Heart left ventricle (tissue), 16 donors: ENCODE measurements around the gene LPP. TPM values are rescaled to one million over a fixed set of nuclear protein-coding genes. Genes with fewer than 3 reads are reported as not detected.
A peak's percentile ranks its signal among the peaks of the same experiment; 100 is the strongest.

Experiments
- ATAC-seq, 4 donors: fragments of 200-7000 bp; cut with Tn5 transposase; one replicate each; pipeline ENCODE4 v1.9.1; 2020 to 2022; ENCODE audit warnings: moderate library complexity in 4 of 4, mild to moderate bottlenecking in 3 of 4, moderate number of reproducible peaks in 1 of 4
- DNase-seq, 5 donors: peaks; one replicate each; pipeline ENCODE4 v3.0.0-alpha.2; 2020
- H3K27ac ChIP-seq, 12 donors: fragments of 200-600 bp; sonication (generic) in 4 of 12; one replicate each; pipeline versions ENCODE4 v1.5.0 to v1.8.0; 2016 to 2022; ENCODE audit warnings: mild to moderate bottlenecking in 2 of 12
- H3K27me3 ChIP-seq, 9 donors: fragments of 200-600 bp; sonication (generic) in 2 of 9; one replicate each; pipeline versions ENCODE4 v1.5.1 to v1.8.0; 2016 to 2022; ENCODE audit warnings: mild to moderate bottlenecking in 3 of 9
- H3K36me3 ChIP-seq, 9 donors: fragments of 200-600 bp; sonication (generic) in 2 of 9; one replicate each; pipeline versions ENCODE4 v1.5.0 to v1.8.0; 2018 to 2022; ENCODE audit warnings: mild to moderate bottlenecking in 2 of 9
- H3K4me1 ChIP-seq, 12 donors: fragments of 200-600 bp; sonication (generic) in 4 of 12; one replicate each; pipeline versions ENCODE4 v1.5.0 to v1.8.0; 2016 to 2022; ENCODE audit warnings: mild to moderate bottlenecking in 3 of 12
- H3K4me3 ChIP-seq, 12 donors: fragments of 200-600 bp; sonication (generic) in 4 of 12; one replicate each; pipeline versions ENCODE4 v1.5.0 to v1.8.0; 2017 to 2022; ENCODE audit warnings: mild to moderate bottlenecking in 9 of 12, moderate library complexity in 4 of 12
- H3K9me3 ChIP-seq, 12 donors: fragments of 200-600 bp; sonication (generic) in 4 of 12; one replicate each; pipeline versions ENCODE4 v1.5.0 to v1.8.0; 2016 to 2022; ENCODE audit warnings: mild to moderate bottlenecking in 1 of 12
- POLR2A ChIP-seq, 2 donors: fragments of 450-650 bp; IDR thresholded peaks; one replicate each; pipeline ENCODE4 v1.6.1; 2017; ENCODE audit warnings: antibody characterized with exemption in 2 of 2, mild to moderate bottlenecking in 2 of 2, moderate library complexity in 2 of 2
- WGBS, 4 donors: extraction: QIAGEN DNeasy Blood & Tissue Kit in 2 of 4; methylation state at CpG; one replicate each; pipeline versions ENCODE4 v1.1.5 to v1.1.7; 2013 to 2018; 5-methylcytosine and 5-hydroxymethylcytosine counted together
- intact Hi-C, 10 donors: fragments of 100-400 bp; cut with DNase I; formaldehyde crosslinking; loops; one replicate each; pipeline versions ENCODE4 v1.11.1 to v1.14.2; 2022
- polyA plus RNA-seq, 2 donors: library from polyadenylated mRNA; stranded (reverse); fragments of 200-250 nt; gene quantifications; one replicate each; pipeline ENCODE4 v1.2.3, GENCODE V29; 2013
- total RNA-seq, 9 donors: library from RNA; depleted of rRNA in 2 of 9; stranded (reverse); fragments of >200 nt in 2 of 9; fragmentation: NEBNext Ultra II Directional in 3 of 9; extraction: Animal tissue kit (Norgen Biotek cat#: 25700) in 3 of 9; gene quantifications; one replicate each; pipeline versions ENCODE4 v1.1.0 to v1.2.4, GENCODE V29; 2016 to 2023
- TF ChIP-seq, protein P1 (sequence below), 12 donors: fragments of 200-600 bp; sonication (generic) in 4 of 12; IDR thresholded peaks; one replicate each; pipeline versions ENCODE4 v1.5.0 to v1.8.0; 2018 to 2022; ENCODE audit warnings: antibody characterized with exemption in 12 of 12, mild to moderate bottlenecking in 5 of 12
- donor health status: ischemic (EF 13 %, LVEDD 7.1; RV severe dilation, severe dysfunction).
- donor health status: healthy with polysubstance abuse.
- donor health status: DM: no; HTN: yes; CAD: no.
- donor health status: DM: no; HTN: no; CAD: no.
- donor health status: ischemic (EF 25% LVEDD 6.9; RV normal size, moderate dysfunction).
- donor health status: ischemic (EF 25% LVEDD 5.7; RV mildly dilated, moderate dysfunction).
- donor health status: healthy.
- donor health status: DM: yes; HTN: yes; CAD: no.
- donor health status: ischemic (EF 35%, LVEDD 5.7; RV mildly dilated, moderate dysfunction).
- donor health status: nonischemic (EF 11% LVEDD 7.7; RV severe dilation, severe dysfunction).
- donor health status: DM: yes; HTN: yes; CAD: no.
- donor health status: PGD.
- donor health status: ischemic (EF 29% LVEDD 5.4; RV normal size, mild dysfunction).
- donor health status: nonischemic (EF 23%, LVEDD 6.1; RV moderate dilation, normal function).

The LPP gene
- total and polyA plus RNA-seq, 11 donors, result 9.2 to 178 (median 100) TPM

DNA sequence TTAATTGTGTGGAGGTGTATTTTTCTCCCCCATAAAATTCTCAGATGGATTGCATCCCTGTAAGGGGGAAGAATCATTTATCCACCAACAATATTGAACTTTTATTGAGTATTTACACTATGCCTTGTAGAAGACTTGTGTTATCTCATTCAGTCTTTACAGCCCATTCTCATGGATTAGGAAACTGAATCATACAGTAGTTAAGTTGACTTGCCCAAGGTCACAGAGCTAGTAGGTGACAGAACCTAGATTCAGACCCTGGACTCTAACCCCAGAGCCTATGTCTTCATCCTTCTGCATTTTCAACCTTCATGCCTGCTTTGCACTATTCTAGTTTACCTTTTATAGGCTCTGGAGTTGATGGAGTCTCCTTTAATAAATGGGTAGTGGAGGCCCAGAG, 226.8 kb downstream of the LPP start:
- TF ChIP-seq, protein P1, sequence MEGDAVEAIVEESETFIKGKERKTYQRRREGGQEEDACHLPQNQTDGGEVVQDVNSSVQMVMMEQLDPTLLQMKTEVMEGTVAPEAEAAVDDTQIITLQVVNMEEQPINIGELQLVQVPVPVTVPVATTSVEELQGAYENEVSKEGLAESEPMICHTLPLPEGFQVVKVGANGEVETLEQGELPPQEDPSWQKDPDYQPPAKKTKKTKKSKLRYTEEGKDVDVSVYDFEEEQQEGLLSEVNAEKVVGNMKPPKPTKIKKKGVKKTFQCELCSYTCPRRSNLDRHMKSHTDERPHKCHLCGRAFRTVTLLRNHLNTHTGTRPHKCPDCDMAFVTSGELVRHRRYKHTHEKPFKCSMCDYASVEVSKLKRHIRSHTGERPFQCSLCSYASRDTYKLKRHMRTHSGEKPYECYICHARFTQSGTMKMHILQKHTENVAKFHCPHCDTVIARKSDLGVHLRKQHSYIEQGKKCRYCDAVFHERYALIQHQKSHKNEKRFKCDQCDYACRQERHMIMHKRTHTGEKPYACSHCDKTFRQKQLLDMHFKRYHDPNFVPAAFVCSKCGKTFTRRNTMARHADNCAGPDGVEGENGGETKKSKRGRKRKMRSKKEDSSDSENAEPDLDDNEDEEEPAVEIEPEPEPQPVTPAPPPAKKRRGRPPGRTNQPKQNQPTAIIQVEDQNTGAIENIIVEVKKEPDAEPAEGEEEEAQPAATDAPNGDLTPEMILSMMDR (IDR thresholded peaks at IDR 0.05), result no peak
- no peak for TF ChIP-seq POLR2A (IDR thresholded peaks at IDR 0.05)
- Histone ChIP-seq H3K4me3 (no peak overlapping the region), H3K9me3 (peaks cover 0 to 4% (median 0%) of the 10 kb centered on the region in 12 donors), H3K36me3 (no peaks in the 10 kb centered on the region), H3K27me3 (no peaks in the 10 kb centered on the region), H3K4me1 (peaks cover 0 to 13% (median 1%) of the 10 kb centered on the region in 12 donors), H3K27ac (no peak overlapping the region)
- intact Hi-C loops, result no loop called here
- DNase-seq, result no peak
- ATAC-seq, result no peak

DNA sequence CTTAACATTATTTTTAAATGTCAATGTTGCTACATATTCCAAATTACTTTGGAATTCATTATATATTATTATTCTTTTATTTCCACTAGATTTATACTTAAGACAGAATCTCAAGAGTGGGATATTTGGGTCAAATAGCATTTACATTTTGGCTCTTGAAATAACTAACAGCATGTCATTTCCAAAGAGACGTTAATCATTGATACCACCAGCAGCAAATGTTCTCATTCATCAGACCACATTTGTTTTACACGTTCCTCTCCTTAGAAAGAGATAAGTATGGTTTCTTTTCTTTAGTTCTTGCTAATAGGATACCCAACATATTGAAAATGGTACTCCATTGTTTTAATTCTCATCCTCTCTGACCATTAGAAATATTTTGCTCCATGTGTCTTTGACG, 229.8 kb downstream of the LPP start:
- DNase-seq (no peak), ATAC-seq (no peak)
- TF ChIP-seq, protein P1 (IDR thresholded peaks at IDR 0.05), result no peak
- no peak for TF ChIP-seq POLR2A (IDR thresholded peaks at IDR 0.05)
- 63 to 69% (median 67%) methylated on average over 3 of the region's 3 CpGs for WGBS, 4 donors
- Histone ChIP-seq H3K4me1 (peaks cover 0 to 21% (median 8%) of the 10 kb centered on the region in 12 donors), H3K27ac (no peak overlapping the region), H3K36me3 (no peaks in the 10 kb centered on the region), H3K27me3 (no peaks in the 10 kb centered on the region), H3K9me3 (no peaks in the 10 kb centered on the region), H3K4me3 (no peak overlapping the region)
- intact Hi-C loops, result no loop called here

DNA sequence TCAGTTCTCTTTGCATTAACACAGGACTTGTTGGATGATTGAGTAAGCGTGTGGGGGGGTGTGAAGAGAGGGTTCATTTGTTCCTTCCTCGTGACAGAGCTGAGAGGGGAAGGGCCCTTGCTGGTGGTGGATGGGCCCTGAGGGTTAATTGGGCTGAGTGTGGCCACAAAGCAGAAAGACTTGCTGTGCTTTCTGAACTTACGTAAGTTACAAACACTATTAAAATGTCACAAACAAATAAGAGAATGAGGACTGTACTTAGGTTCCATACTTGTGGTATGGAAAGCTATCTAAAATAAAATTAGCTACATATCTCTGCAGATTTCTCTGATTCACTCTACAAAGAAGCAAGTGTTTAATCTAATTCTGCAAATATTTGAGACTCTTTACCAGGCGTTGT, 231.3 kb downstream of the LPP start:
- DNase-seq (no peak), ATAC-seq (no peak)
- peaks cover 0 to 30% (median 13%) of the 10 kb centered on the region in 12 donors for H3K4me1 ChIP-seq
- H3K27ac ChIP-seq, result peak overlapping the region in 1 of 12 donors; percentile 59
- no peaks in the 10 kb centered on the region for H3K27me3 ChIP-seq
- intact Hi-C loops, result no loop called here
- H3K9me3 ChIP-seq, result no peaks in the 10 kb centered on the region
- H3K4me3 ChIP-seq, result no peak overlapping the region
- H3K36me3 ChIP-seq, result no peaks in the 10 kb centered on the region
- TF ChIP-seq, protein P1 (IDR thresholded peaks at IDR 0.05), result no peak
- no peak for TF ChIP-seq POLR2A (IDR thresholded peaks at IDR 0.05)
- 82 to 86% (median 84%) methylated on average over 4 of the region's 4 CpGs for WGBS, 4 donors

DNA sequence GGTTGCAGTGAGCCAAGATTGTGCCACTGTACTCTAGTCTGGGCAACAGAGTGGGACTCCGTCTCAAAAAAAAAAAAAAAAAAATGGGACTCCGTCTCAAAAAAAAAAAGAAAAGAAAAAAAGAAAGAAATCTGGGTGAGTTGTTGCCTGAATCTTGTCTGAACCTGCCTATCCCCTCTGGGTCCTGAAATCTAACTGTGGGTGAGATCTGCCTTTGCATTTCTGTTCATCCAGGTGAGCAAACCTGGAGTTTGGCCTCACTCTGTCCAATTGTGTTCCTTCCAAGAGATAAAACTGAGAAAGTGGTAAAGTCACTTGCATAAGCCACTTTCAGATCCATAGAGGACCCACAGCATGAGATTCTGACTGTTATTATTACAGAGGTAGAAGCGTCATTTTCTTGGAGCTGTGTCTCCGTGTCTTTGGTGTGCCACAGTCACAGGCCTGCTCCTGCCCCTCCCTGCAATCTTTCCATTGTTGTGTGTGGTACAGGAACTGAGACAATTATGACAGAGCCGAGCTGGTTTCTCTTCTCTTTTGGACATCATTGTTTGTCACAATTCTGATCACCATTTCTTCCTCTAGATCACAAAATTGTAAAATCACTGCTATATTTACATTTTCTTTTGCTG, 235.9 kb downstream of the LPP start:
- peaks cover 0 to 41% (median 31%) of the 10 kb centered on the region in 12 donors for H3K4me1 ChIP-seq
- H3K27ac ChIP-seq, result peak overlapping the region in 11 of 12 donors; percentile 0 to 85 (median 48)
- TF ChIP-seq, protein P1 (IDR thresholded peaks at IDR 0.05), result no peak
- TF ChIP-seq POLR2A (IDR thresholded peaks at IDR 0.05), result no peak
- H3K27me3 ChIP-seq, result no peaks in the 10 kb centered on the region
- DNase-seq, result peak in 4 of 5 donors; percentile 34 to 64 (median 60)
- no peaks in the 10 kb centered on the region for H3K36me3 ChIP-seq
- intact Hi-C loops, result loop anchor here in 3 of 10 donors (5.0 to 10.0 kb wide), 2 partner anchors 43 to 645 kb away; partner anchors contain the start of gene BCL6 (in 2 of the 3)
- H3K9me3 ChIP-seq, result no peaks in the 10 kb centered on the region
- ATAC-seq, result peak; percentile 72 to 93 (median 90)
- H3K4me3 ChIP-seq, result no peak overlapping the region
- WGBS, 4 donors, result 50 to 53% (median 52%) methylated on average over 5 of the region's 5 CpGs
